ENCODE results near the gene CNOT6. TPM values are rescaled to one million over a fixed set of nuclear protein-coding genes. Genes with fewer than 3 reads are reported as not detected.
"Not testable (repeated sequence)": the region's sequence is repeated elsewhere in the genome, so short reads cannot be mapped to it uniquely, and the experiment has no call there.

Gene CNOT6
- total RNA-seq, 6 experiments from 2014 or later, result 17.0 to 20.8 (median 17.6) TPM

- Mint-ChIP-seq H3K27me3 (ENCODE audit: insufficient read depth) (no peaks in the 10 kb centered on the region), H3K9me3 (no peaks in the 10 kb centered on the region), H3K4me1 (ENCODE audit: low read depth) (peaks cover 38% of the 10 kb centered on the region), H3K36me3 (ENCODE audit: low read depth) (no peaks in the 10 kb centered on the region), H3K4me3 (no peak overlapping the region), H3K27ac (no peak overlapping the region)
- TF ChIP-seq CTCF (IDR thresholded peaks at IDR 0.05), result no peak
- DNase-seq, result no peak
Measured at GRCh38 chr5:180523629-180524466, 29.7 kb downstream of the CNOT6 start.

GRCh38 chr5:180525399-180525798 is 31.2 kb downstream of the CNOT6 start:
- TF ChIP-seq CTCF (IDR thresholded peaks at IDR 0.05), result no peak
- peaks cover 32% of the 10 kb centered on the region for H3K4me1 Mint-ChIP-seq (ENCODE audit: low read depth)
- DNase-seq, result no peak
- no peaks in the 10 kb centered on the region for H3K27me3 Mint-ChIP-seq (ENCODE audit: insufficient read depth)
- no peak overlapping the region for H3K4me3 Mint-ChIP-seq
- H3K27ac Mint-ChIP-seq, result no peak overlapping the region
- H3K36me3 Mint-ChIP-seq (ENCODE audit: low read depth), result peaks cover 13% of the 10 kb centered on the region; the same call in 1 of the 2 replicates
- no peaks in the 10 kb centered on the region for H3K9me3 Mint-ChIP-seq

GRCh38 chr5:180526269-180526668 is 32.1 kb downstream of the CNOT6 start:
- H3K27ac Mint-ChIP-seq, result no peak overlapping the region
- H3K4me1 Mint-ChIP-seq (ENCODE audit: low read depth), result peaks cover 27% of the 10 kb centered on the region
- no peak overlapping the region for H3K4me3 Mint-ChIP-seq
- DNase-seq, result no peak
- H3K27me3 Mint-ChIP-seq (ENCODE audit: insufficient read depth), result no peaks in the 10 kb centered on the region
- H3K36me3 Mint-ChIP-seq (ENCODE audit: low read depth), result peaks cover 14% of the 10 kb centered on the region; the same call in 1 of the 2 replicates
- H3K9me3 Mint-ChIP-seq, result no peaks in the 10 kb centered on the region
- TF ChIP-seq CTCF (IDR thresholded peaks at IDR 0.05), result no peak

- no peak overlapping the region for H3K4me3 Mint-ChIP-seq
- H3K27ac Mint-ChIP-seq, result no peak overlapping the region
- DNase-seq, result no peak
- no peak for TF ChIP-seq CTCF (IDR thresholded peaks at IDR 0.05)
- no peaks in the 10 kb centered on the region for H3K27me3 Mint-ChIP-seq (ENCODE audit: insufficient read depth)
- H3K9me3 Mint-ChIP-seq, result no peaks in the 10 kb centered on the region
- H3K4me1 Mint-ChIP-seq (ENCODE audit: low read depth), result peaks cover 13% of the 10 kb centered on the region
- peaks cover 20% of the 10 kb centered on the region; the same call in 1 of the 2 replicates for H3K36me3 Mint-ChIP-seq (ENCODE audit: low read depth)
Measured at GRCh38 chr5:180527659-180528058, 33.5 kb downstream of the CNOT6 start.

- H3K27me3 Mint-ChIP-seq (ENCODE audit: insufficient read depth); DNase-seq; H3K9me3 Mint-ChIP-seq: not testable (repeated sequence)
Measured at GRCh38 chr5:180531036-180531585, 36.9 kb downstream of the CNOT6 start.

GRCh38 chr5:180532268-180532667 is 38.1 kb downstream of the CNOT6 start:
- Mint-ChIP-seq H3K4me3 (no peak overlapping the region), H3K9me3 (no peaks in the 10 kb centered on the region), H3K27ac (no peak overlapping the region), H3K27me3 (ENCODE audit: insufficient read depth) (no peaks in the 10 kb centered on the region), H3K4me1 (ENCODE audit: low read depth) (peaks cover 4% of the 10 kb centered on the region; the same call in 1 of the 2 replicates), H3K36me3 (ENCODE audit: low read depth) (peaks cover 38% of the 10 kb centered on the region)
- TF ChIP-seq CTCF (IDR thresholded peaks at IDR 0.05), result no peak
- DNase-seq, result no peak

More at GRCh38 chr5:180531036-180531585, 36.9 kb downstream of the CNOT6 start:
- not testable (repeated sequence) for H3K4me3 Mint-ChIP-seq; H3K27ac Mint-ChIP-seq; H3K4me1 Mint-ChIP-seq (ENCODE audit: low read depth)
- H3K36me3 Mint-ChIP-seq (ENCODE audit: low read depth), result peaks cover 36% of the 10 kb centered on the region

Measured in HFFc6 (cell line).